ENCODE data around the gene SRL.

GRCh38 chr16:4158143-4159093 is 83.5 kb downstream of the SRL start:
- TF ChIP-seq CTCF (IDR thresholded peaks at IDR 0.05; ENCODE audit: low read depth, low read length, missing input control) (no peak), RXRA (IDR thresholded peaks at IDR 0.05) (no peak), TAF1 (conservative IDR thresholded peaks at IDR 0.05) (no peak), EGR1 (IDR thresholded peaks at IDR 0.05; ENCODE audit: low read depth in 2 of 2) (no peak)
- TF ChIP-seq, protein P1, sequence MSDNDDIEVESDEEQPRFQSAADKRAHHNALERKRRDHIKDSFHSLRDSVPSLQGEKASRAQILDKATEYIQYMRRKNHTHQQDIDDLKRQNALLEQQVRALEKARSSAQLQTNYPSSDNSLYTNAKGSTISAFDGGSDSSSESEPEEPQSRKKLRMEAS (IDR thresholded peaks at IDR 0.05) = no peak
- TF ChIP-seq, protein P2, sequence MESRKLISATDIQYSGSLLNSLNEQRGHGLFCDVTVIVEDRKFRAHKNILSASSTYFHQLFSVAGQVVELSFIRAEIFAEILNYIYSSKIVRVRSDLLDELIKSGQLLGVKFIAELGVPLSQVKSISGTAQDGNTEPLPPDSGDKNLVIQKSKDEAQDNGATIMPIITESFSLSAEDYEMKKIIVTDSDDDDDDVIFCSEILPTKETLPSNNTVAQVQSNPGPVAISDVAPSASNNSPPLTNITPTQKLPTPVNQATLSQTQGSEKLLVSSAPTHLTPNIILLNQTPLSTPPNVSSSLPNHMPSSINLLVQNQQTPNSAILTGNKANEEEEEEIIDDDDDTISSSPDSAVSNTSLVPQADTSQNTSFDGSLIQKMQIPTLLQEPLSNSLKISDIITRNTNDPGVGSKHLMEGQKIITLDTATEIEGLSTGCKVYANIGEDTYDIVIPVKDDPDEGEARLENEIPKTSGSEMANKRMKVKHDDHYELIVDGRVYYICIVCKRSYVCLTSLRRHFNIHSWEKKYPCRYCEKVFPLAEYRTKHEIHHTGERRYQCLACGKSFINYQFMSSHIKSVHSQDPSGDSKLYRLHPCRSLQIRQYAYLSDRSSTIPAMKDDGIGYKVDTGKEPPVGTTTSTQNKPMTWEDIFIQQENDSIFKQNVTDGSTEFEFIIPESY (IDR thresholded peaks at IDR 0.05) = no peak
- TF ChIP-seq, protein P3, sequence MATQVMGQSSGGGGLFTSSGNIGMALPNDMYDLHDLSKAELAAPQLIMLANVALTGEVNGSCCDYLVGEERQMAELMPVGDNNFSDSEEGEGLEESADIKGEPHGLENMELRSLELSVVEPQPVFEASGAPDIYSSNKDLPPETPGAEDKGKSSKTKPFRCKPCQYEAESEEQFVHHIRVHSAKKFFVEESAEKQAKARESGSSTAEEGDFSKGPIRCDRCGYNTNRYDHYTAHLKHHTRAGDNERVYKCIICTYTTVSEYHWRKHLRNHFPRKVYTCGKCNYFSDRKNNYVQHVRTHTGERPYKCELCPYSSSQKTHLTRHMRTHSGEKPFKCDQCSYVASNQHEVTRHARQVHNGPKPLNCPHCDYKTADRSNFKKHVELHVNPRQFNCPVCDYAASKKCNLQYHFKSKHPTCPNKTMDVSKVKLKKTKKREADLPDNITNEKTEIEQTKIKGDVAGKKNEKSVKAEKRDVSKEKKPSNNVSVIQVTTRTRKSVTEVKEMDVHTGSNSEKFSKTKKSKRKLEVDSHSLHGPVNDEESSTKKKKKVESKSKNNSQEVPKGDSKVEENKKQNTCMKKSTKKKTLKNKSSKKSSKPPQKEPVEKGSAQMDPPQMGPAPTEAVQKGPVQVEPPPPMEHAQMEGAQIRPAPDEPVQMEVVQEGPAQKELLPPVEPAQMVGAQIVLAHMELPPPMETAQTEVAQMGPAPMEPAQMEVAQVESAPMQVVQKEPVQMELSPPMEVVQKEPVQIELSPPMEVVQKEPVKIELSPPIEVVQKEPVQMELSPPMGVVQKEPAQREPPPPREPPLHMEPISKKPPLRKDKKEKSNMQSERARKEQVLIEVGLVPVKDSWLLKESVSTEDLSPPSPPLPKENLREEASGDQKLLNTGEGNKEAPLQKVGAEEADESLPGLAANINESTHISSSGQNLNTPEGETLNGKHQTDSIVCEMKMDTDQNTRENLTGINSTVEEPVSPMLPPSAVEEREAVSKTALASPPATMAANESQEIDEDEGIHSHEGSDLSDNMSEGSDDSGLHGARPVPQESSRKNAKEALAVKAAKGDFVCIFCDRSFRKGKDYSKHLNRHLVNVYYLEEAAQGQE (IDR thresholded peaks at IDR 0.05) = no peak
- TF ChIP-seq, protein P4, sequence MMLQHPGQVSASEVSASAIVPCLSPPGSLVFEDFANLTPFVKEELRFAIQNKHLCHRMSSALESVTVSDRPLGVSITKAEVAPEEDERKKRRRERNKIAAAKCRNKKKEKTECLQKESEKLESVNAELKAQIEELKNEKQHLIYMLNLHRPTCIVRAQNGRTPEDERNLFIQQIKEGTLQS (IDR thresholded peaks at IDR 0.05) = no peak

All from liver (tissue), 3 donors.